ENCODE results near the gene CMTM2.

Gene CMTM2

GRCh38 chr16:66617728-66618127 lies 38.5 kb downstream of the CMTM2 start:
- TF ChIP-seq CTCF (IDR thresholded peaks at IDR 0.05; ENCODE audit: control extremely low read depth, extremely low read depth, low read depth, missing control alignments) = no peak
- POLR2A ChIA-PET = interaction anchor here (0.6 kb wide), 1 partner anchor 251 kb away, joined by 4 read pairs; no protein-coding TSS in a partner anchor
- CTCF ChIA-PET = interaction anchor here (1.0 to 4.5 kb wide), 6 partner anchors 8 to 274 kb away, joined by 3 to 38 read pairs (median 4); no protein-coding TSS in a partner anchor
- DNase-seq (ENCODE audit: extremely low spot score) = no peak

GRCh38 chr16:66618588-66619375 lies 39.5 kb downstream of the CMTM2 start:
- CTCF ChIA-PET = interaction anchor here (1.1 to 4.5 kb wide), 6 partner anchors 10 to 255 kb away, joined by 3 to 38 read pairs (median 4); no protein-coding TSS in a partner anchor
- no peak for TF ChIP-seq CTCF (IDR thresholded peaks at IDR 0.05; ENCODE audit: control extremely low read depth, extremely low read depth, low read depth, missing control alignments)
- DNase-seq (ENCODE audit: extremely low spot score) = no peak
- POLR2A ChIA-PET = interaction anchor here (0.6 kb wide), 1 partner anchor 23 kb away, joined by 3 read pairs; no protein-coding TSS in a partner anchor

GRCh38 chr16:66619534-66620428 lies 40.5 kb downstream of the CMTM2 start:
- DNase-seq (ENCODE audit: extremely low spot score) = no peak
- POLR2A ChIA-PET = no interaction called here
- CTCF ChIA-PET = interaction anchor here (0.7 to 4.5 kb wide), 7 partner anchors 11 to 254 kb away, joined by 3 to 38 read pairs (median 3); no protein-coding TSS in a partner anchor
- no peak for TF ChIP-seq CTCF (IDR thresholded peaks at IDR 0.05; ENCODE audit: control extremely low read depth, extremely low read depth, low read depth, missing control alignments)

- ChIA-PET POLR2A (no interaction called here), CTCF (interaction anchor here (0.7 to 4.5 kb wide), 6 partner anchors 12 to 31 kb away, joined by 3 to 38 read pairs (median 3); no protein-coding TSS in a partner anchor)
- TF ChIP-seq CTCF (IDR thresholded peaks at IDR 0.05; ENCODE audit: control extremely low read depth, extremely low read depth, low read depth, missing control alignments) = no peak
- DNase-seq (ENCODE audit: extremely low spot score) = no peak
These were observed 41.1 kb downstream of the CMTM2 start for GRCh38 chr16:66620429-66620795.

- ChIA-PET POLR2A (no interaction called here), CTCF (interaction anchor here (2.0 kb wide), 1 partner anchor 29 kb away, joined by 6 read pairs; no protein-coding TSS in a partner anchor)
- TF ChIP-seq CTCF (IDR thresholded peaks at IDR 0.05; ENCODE audit: control extremely low read depth, extremely low read depth, low read depth, missing control alignments) = no peak
- no peak for DNase-seq (ENCODE audit: extremely low spot score)
These were observed 42.7 kb downstream of the CMTM2 start for GRCh38 chr16:66621973-66622372.

GRCh38 chr16:66622863-66623262 lies 43.6 kb downstream of the CMTM2 start:
- ChIA-PET CTCF (interaction anchor here (2.0 kb wide), 1 partner anchor 28 kb away, joined by 6 read pairs; no protein-coding TSS in a partner anchor), POLR2A (no interaction called here)
- no peak for DNase-seq (ENCODE audit: extremely low spot score)
- TF ChIP-seq CTCF (IDR thresholded peaks at IDR 0.05; ENCODE audit: control extremely low read depth, extremely low read depth, low read depth, missing control alignments) = no peak
